Large intestine (tissue), 3 donors: ENCODE measurements around the gene MEMO1. TPM values are rescaled to one million over a fixed set of nuclear protein-coding genes. Genes with fewer than 3 reads are reported as not detected.

Experiments used
- DNase-seq, 2 donors: peaks; one replicate each; pipeline versions ENCODE4 v3.0.0 to v3.0.0-alpha.2; 2013
- H3K27ac ChIP-seq: one replicate; pipeline ENCODE4 v1.5.1; 2013; ENCODE audit warnings: low read length
- H3K27me3 ChIP-seq: 2 replicates; pipeline ENCODE4 v1.6.1; 2013; ENCODE audit warnings: low read length; ENCODE audit not compliant: control insufficient read depth, insufficient read depth
- H3K36me3 ChIP-seq: 2 replicates; pipeline ENCODE4 v1.6.1; 2013; ENCODE audit warnings: low read length; ENCODE audit not compliant: control insufficient read depth, insufficient read depth
- H3K4me1 ChIP-seq: one replicate; pipeline ENCODE4 v1.6.1; 2013; ENCODE audit warnings: low read length; ENCODE audit not compliant: control insufficient read depth, insufficient read depth
- H3K4me3 ChIP-seq: one replicate; pipeline ENCODE4 v1.5.1; 2013; ENCODE audit warnings: low read length
- H3K9me3 ChIP-seq: one replicate; pipeline ENCODE4 v1.6.1; 2013; ENCODE audit warnings: mild to moderate bottlenecking, low read depth, low read length, moderate library complexity; ENCODE audit not compliant: control insufficient read depth
- WGBS: methylation state at CpG from one replicate; pipeline ENCODE4 v1.1.5; 2013; ENCODE audit warnings: low lambda C conversion rate; ENCODE audit not compliant: insufficient coverage; 5-methylcytosine and 5-hydroxymethylcytosine counted together
- polyA plus RNA-seq: library from polyadenylated mRNA; unstranded; fragments of 120-200 nt; gene quantifications from one replicate; pipeline ENCODE4 v1.2.1, GENCODE V29; 2013

MEMO1 gene
- polyA plus RNA-seq, 1 donor, result 38.3 TPM

DNA sequence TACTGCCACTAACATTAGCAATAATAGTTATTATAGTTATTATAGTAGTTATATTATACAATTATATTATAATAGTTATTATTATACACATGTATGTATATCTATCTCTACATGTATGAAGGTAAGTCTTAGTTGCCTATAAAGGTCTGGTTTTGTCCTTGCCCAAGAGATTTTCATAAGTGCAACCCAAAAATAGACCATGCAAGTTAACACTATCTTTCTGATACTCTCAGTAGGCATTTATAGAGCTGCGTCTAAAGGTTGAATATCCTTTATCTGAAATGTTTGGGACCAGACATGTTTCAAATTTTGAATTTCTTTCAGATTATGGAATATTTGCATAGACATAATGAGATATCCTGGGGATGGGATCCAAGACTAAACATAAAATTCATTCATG, 175.4 kb downstream of the MEMO1 start:
- H3K4me1 ChIP-seq, result no peaks in the 10 kb centered on the region
- H3K27ac ChIP-seq, result no peak overlapping the region
- no peaks in the 10 kb centered on the region for H3K36me3 ChIP-seq
- H3K27me3 ChIP-seq, result no peaks in the 10 kb centered on the region
- WGBS, result no CpG with 5 or more reads among the region's 1 CpG
- H3K4me3 ChIP-seq, result no peak overlapping the region
- peaks cover 2% of the 10 kb centered on the region for H3K9me3 ChIP-seq
- DNase-seq, result no peak

DNA sequence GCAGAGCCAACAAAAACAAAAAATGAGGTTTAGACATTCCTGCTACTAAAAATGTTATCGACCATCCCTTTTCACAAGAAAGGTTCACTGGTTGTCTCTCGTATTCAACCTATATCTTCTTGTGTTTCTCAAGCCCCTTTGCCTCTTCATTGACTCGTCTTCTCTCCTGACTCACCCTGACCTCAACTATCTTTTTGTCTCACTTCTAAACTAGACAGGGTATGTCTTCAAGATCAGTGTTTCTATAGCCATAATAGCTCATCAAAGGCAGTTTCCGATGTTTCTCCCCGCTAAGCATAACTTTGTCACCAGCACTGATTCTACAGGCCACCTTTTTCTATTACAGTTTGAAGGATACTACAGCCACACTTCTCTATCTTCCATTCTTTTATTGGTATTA, 178.4 kb downstream of the MEMO1 start:
- Histone ChIP-seq H3K36me3 (no peaks in the 10 kb centered on the region), H3K27ac (no peak overlapping the region), H3K4me3 (no peak overlapping the region), H3K9me3 (peaks cover 10% of the 10 kb centered on the region), H3K4me1 (no peaks in the 10 kb centered on the region), H3K27me3 (no peaks in the 10 kb centered on the region)
- 92% methylated on average over 5 of the region's 5 CpGs for WGBS
- no peak for DNase-seq

DNA sequence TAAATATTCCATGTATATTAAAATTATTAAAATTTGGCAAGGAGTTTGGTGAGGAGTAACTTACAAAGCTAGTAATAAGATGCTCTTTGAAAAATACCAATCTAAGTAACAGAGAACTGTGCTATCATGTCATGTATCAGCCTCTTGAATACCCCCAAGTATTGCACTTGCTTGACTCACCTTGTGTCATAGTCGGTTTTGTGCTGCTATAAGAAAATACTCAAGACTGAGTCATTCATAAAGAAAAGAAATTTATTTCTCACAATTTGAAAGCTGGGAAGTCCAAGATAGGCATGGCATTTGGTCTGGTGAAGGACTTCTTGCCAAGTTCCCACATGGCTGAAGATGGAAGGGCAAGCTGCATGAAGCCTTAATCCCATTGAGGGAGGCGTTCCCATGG, 179.2 kb downstream of the MEMO1 start:
- H3K27ac ChIP-seq, result no peak overlapping the region
- no peak for DNase-seq
- H3K36me3 ChIP-seq, result no peaks in the 10 kb centered on the region
- no peak overlapping the region for H3K4me3 ChIP-seq
- no peaks in the 10 kb centered on the region for H3K27me3 ChIP-seq
- no CpG with 5 or more reads among the region's 2 CpGs for WGBS
- no peaks in the 10 kb centered on the region for H3K4me1 ChIP-seq
- peaks cover 13% of the 10 kb centered on the region for H3K9me3 ChIP-seq

DNA sequence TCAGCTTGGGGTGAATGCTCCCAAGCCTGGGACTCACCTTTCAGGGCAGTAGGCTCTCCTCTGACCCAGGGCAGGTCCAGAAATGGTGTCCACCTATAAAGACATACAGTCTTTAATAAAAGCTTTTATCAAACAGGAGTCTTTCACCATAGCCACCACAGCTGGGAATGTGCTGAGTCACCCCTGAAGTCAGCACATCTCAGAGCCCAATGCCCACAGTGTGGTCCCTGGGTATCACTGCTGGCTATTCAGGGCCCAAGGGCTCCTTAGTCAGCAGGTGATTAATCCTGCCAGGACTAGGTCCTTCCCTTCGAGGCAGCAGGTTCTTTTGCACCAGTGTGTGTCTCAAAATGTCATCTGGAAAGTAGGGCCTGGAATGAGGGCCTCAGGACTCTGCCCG, 181.9 kb downstream of the MEMO1 start:
- Histone ChIP-seq H3K36me3 (no peaks in the 10 kb centered on the region), H3K4me1 (no peaks in the 10 kb centered on the region), H3K4me3 (no peak overlapping the region), H3K27ac (no peak overlapping the region), H3K9me3 (peaks cover 16% of the 10 kb centered on the region), H3K27me3 (no peaks in the 10 kb centered on the region)
- no CpG with 5 or more reads among the region's 2 CpGs for WGBS
- no peak for DNase-seq

DNA sequence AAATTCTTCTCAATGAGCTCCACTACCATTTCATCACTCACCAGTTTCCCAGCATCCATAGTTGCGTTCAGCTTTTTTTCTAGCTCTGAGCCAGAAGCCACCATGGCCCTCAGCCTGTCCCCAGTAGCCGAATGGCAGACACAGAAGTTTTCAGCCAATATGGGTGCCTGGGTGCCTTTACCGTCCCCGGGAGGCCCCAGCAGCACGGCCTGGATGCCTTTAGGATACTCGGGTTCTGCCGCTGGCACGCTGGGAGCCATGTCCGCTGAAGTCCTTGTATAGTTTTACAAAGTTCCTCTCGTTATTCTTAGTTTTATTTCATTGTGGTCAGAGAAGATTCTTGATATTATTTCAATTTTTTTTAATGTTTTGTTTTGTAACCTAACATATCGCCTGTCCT, 187.2 kb downstream of the MEMO1 start:
- 83% methylated on average over 2 of the region's 11 CpGs for WGBS
- Histone ChIP-seq H3K4me1 (no peaks in the 10 kb centered on the region), H3K27me3 (no peaks in the 10 kb centered on the region), H3K4me3 (no peak overlapping the region), H3K9me3 (peaks cover 18% of the 10 kb centered on the region), H3K27ac (no peak overlapping the region), H3K36me3 (no peaks in the 10 kb centered on the region)
- no peak for DNase-seq

DNA sequence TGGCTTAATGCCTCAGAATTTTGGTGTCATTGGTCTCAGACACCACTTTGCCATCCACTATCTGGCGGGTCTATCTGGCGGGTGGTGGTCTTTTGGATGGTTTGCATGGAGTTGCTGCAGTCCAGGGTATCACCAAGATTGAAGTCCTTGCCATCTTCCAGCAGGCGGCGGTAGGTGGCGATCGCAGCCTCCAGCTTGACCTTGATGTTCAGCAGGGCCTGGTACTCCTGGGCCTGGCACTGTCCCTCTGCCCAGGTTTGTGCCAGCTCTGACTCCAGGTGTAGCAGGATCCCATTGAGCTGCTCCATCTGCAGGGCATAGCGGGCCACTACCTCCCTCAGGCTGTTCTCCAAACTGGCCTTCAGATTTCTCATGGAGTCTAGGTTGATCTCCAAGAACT, 188.2 kb downstream of the MEMO1 start:
- Histone ChIP-seq H3K4me3 (no peak overlapping the region), H3K27me3 (no peaks in the 10 kb centered on the region), H3K27ac (no peak overlapping the region), H3K4me1 (no peaks in the 10 kb centered on the region), H3K9me3 (peaks cover 18% of the 10 kb centered on the region), H3K36me3 (no peaks in the 10 kb centered on the region)
- WGBS, result no CpG with 5 or more reads among the region's 7 CpGs
- no peak for DNase-seq

Other genes with a start within 250 kb of the MEMO1 start
- gene DPY30, start 28.8 kb upstream of the MEMO1 start, polyA plus RNA-seq, result 93.1 TPM
- 26.7 TPM for gene SPAST, start 52.5 kb upstream of the MEMO1 start, polyA plus RNA-seq
- gene SLC30A6, start 154.9 kb upstream of the MEMO1 start, polyA plus RNA-seq, result 21.6 TPM